SK-N-MC (cell line): ENCODE measurements around the gene PARD3B.

Experiments used
- EZH2 ChIP-seq: fragments of 200-600 bp; sonication (generic); IDR thresholded peaks from one replicate; pipeline ENCODE4 v1.6.1; 2017; ENCODE audit warnings: antibody characterized with exemption
- POLR2AphosphoS5 ChIP-seq: IDR thresholded peaks from 2 replicates; pipeline ENCODE4 v1.6.1; 2012; ENCODE audit warnings: mild to moderate bottlenecking, low read depth, low read length, borderline replicate concordance

- TF ChIP-seq POLR2AphosphoS5 (no peak), EZH2 (no peak)
Observed at GRCh38 chr2:204984518-204984917, 439.2 kb downstream of the PARD3B start.
